Ramos (cell line): ENCODE results near the gene BMP8B.
"Not testable (repeated sequence)": the region's sequence is repeated elsewhere in the genome, so short reads cannot be mapped to it uniquely, and the experiment has no call there.

ENCODE experiments used
- in situ Hi-C: fragments of 300-500 bp; cut with MboI; formaldehyde crosslinking; loops from one replicate; pipeline ENCODE4 v1.14.3; 2022; ENCODE audit warnings: low sequenced_read_pairs; ENCODE audit not compliant: unreplicated experiment

BMP8B gene

GRCh38 chr1:39788758-39789570 lies at the start of gene BMP8B:
Gene BMP8B, minus strand, starts transcription at chr1:39788865. Its CDS starts 380 bp downstream, at chr1:39788485.
- in situ Hi-C loops = no loop called here

GRCh38 chr1:39836595-39837110 lies 48.0 kb upstream of the BMP8B start:
- in situ Hi-C loops = no loop called here

DNA sequence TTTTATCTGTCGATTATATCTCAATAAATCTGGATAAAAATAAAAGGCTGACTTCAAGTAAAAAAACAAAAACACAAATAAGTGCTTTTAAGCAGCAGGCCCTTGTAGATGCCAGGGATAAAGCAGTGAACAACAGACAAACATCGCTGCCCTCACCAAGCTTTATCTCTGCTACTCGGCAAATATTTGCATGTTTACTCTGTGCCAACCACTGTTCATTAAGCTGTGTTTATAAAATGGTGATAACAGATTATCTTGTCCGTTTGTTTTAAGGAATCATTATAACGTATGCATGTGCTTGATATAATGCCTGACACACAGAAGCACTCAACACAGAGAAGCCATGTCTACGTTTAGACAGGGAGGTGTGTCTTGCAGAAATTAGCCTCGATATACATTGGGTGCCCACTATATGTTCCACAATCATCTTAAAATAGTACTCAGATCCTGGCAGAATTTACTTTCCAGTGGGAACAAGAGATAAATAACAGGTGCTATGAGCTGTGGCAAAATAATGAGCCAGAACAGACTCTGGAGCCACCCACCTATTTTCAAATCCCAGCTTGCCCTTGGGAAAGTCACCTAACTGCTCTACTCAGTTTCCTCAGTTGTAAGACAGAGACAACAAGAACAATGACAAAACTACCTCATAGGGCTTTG lies 47.4 kb upstream of the BMP8B start:
- in situ Hi-C loops = no loop called here

- in situ Hi-C loops = no loop called here
Observed at GRCh38 chr1:39835110-39835509, 46.4 kb upstream of the BMP8B start.

- in situ Hi-C loops = no loop called here
Observed at GRCh38 chr1:39833621-39834385, 45.1 kb upstream of the BMP8B start.

DNA sequence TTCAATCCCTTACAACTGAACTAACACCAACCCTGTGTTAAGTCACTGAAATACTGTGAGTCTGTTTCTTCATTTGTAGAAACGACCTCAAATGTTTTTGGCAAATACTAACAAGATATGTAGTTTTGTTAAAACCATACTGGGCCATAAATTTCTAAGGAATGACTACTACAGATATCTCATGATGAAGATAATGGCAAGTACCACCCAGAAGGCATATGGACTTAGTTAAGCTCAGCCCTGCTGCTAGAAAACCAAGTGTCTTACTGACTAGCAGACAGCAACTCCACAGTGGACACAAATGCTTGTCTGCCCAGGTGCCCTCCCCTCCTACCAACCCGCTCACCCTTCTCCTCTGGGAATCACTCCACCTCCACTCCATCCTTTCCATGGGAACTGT lies 44.5 kb upstream of the BMP8B start:
- in situ Hi-C loops = no loop called here

GRCh38 chr1:39832294-39832693 lies 43.6 kb upstream of the BMP8B start:
- in situ Hi-C loops = no loop called here

DNA sequence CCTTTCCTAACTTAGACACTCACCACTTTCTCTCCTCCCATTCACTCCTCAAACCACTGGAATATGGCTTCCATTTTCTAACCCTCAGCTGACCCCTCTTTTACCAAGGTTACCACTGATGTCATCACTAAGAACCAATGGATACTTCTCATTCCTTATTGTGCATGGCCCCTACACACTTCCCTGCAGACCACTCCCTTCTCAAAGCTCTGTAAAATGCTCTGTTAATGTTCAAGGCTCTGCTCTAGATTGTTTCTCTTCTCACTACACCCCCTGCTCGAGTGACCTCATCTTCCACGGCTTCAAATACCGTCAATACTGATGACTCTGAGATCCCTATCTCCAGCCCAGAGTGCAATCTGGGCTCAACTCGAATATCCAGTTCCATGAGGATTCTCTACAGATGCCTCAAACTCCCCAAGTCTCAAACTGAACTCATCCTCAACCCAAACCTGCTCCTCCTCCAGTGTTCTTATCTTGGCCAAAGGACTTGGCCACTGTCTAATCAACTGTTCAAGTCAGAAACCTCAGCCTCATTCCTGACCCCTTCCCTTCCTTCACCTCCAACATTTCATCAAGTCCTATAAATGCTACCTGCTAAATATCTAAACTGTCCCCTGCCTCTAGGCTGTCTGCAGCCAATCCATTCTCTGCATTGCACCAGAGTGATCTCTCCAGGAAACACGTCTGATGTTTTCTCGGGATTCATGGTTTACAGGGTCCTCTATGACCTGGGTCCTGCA lies 41.3 kb upstream of the BMP8B start:
- in situ Hi-C loops = no loop called here

GRCh38 chr1:39828734-39829133 lies 40.1 kb upstream of the BMP8B start:
- in situ Hi-C loops = no loop called here

GRCh38 chr1:39828255-39828654 lies 39.6 kb upstream of the BMP8B start:
- in situ Hi-C loops = not testable (repeated sequence)

GRCh38 chr1:39827201-39827600 lies 38.5 kb upstream of the BMP8B start:
- in situ Hi-C loops = no loop called here

- in situ Hi-C loops = no loop called here
Observed at GRCh38 chr1:39826583-39826982, 37.9 kb upstream of the BMP8B start.

- in situ Hi-C loops = no loop called here
Observed at GRCh38 chr1:39825432-39825941, 36.8 kb upstream of the BMP8B start.

DNA sequence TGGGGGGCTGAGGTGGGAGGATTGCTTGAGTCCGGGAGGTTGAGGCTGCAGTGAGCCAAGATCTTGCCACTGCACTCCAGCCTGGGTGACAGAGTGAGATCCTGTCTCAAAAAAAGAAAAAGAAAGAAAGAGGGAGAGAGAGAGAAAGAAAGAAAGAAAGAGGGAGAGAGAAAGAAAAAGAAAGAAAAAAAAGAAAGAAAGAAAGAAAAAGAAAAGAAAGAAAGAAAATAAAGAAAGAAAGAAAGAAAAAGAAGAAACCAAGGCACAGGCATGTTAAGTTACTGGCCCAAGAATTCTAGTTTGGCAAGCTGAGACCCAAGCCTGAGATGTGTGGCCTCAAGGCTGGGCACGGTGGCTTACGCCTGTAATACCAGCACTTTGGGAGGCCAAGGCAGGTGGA lies 34.8 kb upstream of the BMP8B start:
- in situ Hi-C loops = loop anchor here (5.0 kb wide), 1 partner anchor 149 kb away; no protein-coding TSS in a partner anchor

GRCh38 chr1:39822146-39822545 lies 33.5 kb upstream of the BMP8B start:
- in situ Hi-C loops = loop anchor here (5.0 kb wide), 1 partner anchor 150 kb away; no protein-coding TSS in a partner anchor

DNA sequence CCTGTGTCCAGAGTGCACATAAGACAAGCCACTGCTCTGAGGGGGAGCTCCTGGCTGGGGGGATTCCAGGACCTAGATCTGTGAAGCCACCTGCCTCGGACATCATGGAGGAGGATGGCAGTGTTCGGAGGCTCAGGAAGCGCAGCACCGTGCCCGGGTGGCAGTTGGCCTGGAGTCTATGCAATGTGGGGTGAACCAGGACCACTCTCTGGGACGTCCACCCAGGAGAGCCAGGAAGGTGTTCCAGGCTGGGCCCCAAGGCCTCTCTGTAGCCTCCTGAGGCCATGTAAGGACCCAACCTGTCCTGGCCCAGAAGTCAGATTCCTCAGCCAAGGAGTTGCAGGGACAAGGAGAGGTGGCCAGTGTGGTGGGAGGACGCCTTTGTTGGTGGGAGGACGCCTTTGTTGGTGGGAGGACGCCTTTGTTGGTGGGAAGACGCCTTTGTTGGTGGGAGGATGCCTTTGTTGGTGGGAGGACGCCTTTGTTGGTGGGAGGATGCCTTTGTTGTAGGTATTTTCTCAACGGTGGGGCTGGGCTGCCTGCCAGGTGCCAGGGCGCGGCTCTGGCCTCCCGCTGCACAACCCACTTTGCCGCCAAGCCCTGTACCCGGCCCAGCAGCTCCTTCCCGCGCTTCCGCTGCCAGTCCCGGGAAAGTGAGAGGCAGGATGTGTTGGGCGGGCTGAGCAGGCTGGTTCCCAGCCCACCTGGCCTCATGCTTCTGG lies 30.6 kb upstream of the BMP8B start:
- in situ Hi-C loops = loop anchor here (10.0 kb wide), 1 partner anchor 216 kb away; no protein-coding TSS in a partner anchor

DNA sequence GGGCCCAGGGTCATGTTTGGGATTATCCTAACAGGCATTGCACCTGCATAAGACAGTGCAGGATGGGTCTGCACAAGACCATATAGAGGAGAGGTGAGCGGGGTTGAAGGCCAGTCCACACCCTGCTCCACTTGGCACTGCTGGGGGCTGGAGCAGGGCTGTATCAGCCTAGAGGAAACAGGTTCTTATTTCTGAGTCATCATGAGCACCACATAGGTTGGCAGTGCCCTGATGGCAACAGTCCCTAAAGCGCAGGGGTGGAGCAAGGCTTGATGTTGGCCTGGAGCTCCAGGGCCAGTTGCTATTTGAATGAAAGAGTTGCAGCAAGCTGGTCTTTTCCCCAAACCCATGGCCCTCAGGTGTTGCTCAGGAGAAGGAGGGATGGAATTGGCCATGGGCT lies 29.8 kb upstream of the BMP8B start:
- in situ Hi-C loops = loop anchor here (10.0 kb wide), 1 partner anchor 216 kb away; no protein-coding TSS in a partner anchor

DNA sequence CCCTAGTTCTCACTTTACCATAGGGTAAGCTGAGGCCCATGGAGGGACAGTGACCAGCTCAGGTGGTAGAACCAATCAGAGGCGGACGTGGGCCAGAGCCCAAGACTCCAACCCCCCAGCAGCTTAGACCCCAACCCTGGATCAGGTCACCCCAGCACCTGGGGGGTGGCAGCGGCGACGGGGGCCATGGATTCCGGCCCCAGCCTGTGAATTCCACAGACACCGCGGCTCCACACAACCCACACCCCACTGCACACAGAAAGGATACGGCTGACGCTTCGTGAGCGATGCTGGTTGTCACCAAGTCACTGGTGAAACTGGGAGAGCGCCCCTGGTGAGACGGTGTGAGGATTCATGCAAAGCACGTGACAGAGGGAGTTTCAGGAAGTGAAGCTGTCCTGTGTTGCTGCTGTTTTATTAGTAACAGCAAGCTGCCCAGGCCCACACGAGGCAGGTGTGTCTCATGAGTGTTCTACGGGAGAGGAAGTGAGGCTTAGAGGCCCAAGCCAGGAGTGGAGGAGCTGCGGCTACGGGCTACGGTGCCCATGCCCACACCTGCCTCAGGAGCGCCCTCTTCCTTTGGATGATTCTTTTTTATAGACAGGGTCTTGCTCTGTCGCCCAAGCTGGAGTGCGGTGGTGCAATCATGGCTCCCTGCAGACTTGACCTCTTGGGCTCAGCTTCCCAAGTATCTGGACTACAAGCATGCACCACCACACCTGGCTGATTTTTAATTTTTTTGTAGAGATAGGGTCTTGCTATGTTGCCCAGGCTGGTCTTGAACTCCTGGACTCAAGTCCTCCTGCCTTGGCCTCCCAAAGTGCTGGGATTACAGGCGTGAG lies 28.6 kb upstream of the BMP8B start:
- in situ Hi-C loops = loop anchor here (10.0 kb wide), 1 partner anchor 217 kb away; no protein-coding TSS in a partner anchor
